ENCODE results near the gene DPPA2.

DPPA2 gene

DNA sequence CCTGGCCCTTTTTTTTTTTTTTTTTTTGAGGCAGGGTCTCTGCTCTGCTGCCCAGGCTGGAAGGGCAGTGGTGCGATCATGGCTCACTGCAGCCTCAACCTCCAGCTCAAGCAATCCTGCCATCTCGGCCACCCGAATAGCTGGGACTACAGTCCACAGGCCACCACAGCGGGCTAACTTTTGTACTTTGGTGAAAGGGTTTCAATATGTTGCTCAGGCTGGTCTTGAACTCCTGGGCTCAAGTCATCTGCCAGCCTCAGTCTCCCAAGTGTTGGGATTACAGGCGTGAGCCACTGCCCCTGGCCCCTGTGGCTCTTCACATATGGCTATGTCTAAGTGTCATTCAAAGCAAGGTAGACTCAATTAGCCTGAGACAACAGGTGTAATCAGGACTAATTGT, 8.8 kb upstream of the DPPA2 start:
- DNase-seq, result no peak

DNA sequence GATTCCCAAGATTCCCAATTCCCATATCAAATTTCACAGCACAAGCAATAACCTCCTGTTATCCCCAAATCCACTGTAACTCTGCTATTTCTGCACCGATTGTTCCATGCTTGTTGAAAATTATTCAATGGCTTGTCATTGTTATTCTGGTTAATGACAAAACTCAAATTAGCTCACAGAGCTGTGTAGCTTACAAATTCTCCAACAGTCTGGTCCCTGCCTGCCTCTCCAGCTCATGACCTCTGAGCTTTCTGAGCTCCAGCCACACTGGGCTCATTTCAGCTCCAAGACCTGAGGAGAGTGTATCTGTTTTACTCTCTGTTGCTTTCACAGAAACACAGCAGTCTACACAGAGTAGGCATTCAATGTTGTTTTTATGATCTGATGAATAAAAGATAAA, 3.3 kb downstream of the DPPA2 start:
- no peak for DNase-seq

DNA sequence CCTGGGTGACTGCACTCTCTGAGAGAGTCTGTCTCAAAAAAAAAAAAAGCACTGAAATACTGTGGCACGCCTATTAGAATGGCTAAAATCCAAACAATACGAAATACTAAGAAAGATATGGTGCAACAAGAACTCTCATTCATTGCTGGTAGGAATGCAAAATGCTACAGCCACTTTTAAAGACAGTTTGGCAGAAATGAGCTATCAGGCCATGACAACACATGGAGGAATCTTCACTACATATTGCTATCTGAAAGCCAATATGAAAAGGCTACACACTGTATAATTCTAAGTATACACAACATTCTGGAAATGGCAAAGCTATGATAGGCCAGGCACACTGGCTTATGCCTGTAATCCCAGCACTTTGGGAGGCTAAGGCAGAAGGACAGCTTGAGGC, 18.8 kb downstream of the DPPA2 start:
- DNase-seq, result no peak

DNA sequence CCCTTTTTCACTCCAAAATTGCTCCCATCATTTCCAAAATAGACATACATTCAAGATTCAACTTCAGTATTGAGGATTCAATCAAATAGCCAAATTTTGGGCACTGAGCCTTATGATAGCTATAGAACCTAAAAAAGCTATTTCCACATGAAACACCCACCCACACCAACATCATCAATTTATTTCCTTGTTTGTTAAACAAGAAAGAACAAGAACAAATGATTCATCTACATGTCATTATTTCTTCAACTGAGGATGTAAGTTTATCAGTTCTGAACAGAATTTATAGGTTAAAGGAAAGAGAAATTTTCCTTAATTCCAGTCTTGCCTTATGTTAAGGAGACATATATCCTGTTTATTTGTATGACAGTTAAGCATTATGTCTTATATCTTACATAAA, 32.2 kb downstream of the DPPA2 start:
- DNase-seq, result no peak

DNA sequence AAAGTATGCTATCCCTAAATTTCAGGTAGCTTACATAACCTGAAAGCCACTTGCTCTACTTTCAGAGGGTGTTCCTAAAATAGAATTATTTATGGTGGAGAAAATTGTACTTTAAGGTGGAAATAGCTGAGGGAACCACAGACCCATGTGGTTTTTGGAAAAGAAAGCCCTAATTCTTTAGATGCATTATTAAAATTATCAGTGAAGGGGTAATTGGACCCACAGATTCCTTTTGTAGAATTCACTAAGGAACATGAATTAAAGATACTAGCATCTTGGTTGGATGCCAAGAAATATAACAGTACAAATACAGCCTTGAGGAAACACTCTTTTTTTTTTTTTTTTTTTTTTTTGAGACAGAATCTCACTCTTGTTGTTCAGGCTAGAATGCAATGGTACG, 37.8 kb downstream of the DPPA2 start:
- no peak for DNase-seq

DNA sequence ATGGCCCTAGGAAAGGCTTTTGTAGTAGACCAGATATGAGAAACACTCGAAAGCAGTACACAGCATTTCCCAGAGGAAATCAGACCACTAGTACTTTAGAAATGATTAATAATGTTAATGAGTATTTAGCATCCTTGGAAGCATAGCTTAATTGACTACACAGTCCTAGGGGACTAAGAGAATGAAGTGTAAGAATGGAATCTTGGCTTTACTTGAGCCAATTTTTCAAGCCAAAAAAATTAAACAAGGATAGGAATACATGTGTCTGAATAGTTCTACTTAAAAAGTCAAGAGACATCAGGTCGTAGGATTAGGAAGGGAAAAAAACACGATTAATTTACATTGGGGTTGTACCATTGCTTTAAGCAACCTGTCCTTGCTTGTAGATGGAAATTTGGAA, 38.2 kb downstream of the DPPA2 start:
- no peak for DNase-seq

DNA sequence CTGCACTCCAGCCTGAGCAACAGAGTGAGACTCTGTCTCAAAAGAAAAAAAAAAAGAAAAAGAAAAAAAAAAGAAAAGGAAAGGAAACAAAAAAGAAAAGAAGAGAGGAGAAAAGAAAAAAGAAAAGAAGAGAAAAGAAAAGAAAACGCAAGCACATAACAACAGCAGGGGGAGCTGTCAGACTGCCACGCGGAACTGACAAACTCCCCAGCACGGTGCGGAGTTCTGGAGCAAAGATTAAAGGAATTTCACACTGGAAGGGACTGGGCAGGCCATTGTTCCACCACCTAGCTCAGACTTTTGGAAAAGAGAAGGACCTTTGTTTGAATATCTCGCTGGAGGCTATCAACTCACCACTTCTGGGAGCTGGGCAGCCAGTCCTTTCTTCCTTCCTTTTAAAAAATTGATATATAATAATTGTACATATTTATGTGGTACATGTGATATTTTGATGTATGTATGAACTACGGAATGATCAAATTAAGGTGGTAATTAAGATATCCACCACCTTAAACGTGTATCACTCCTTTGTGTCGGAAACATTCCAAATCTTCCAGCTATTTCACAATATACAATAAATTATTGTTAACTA, 40.5 kb downstream of the DPPA2 start:
- no peak for DNase-seq

DNA sequence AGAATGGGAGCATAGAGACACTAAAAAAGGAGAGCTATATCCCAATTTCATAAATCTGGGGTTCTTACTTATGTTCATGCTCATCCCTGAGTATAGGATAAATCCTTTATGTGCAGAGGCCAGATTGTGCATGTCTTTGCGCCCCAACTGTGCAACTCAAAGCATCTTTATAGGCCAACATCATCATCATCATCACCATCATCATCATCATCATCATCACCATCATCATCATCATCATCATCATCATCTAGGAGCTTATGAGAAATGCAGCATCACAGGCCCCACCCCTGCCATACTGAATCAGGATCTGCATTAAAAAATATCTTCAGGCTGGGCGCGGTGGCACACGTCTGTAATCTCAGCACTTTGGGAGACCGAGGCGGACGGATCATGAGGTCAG, 45.5 kb downstream of the DPPA2 start:
- no peak for DNase-seq

DNA sequence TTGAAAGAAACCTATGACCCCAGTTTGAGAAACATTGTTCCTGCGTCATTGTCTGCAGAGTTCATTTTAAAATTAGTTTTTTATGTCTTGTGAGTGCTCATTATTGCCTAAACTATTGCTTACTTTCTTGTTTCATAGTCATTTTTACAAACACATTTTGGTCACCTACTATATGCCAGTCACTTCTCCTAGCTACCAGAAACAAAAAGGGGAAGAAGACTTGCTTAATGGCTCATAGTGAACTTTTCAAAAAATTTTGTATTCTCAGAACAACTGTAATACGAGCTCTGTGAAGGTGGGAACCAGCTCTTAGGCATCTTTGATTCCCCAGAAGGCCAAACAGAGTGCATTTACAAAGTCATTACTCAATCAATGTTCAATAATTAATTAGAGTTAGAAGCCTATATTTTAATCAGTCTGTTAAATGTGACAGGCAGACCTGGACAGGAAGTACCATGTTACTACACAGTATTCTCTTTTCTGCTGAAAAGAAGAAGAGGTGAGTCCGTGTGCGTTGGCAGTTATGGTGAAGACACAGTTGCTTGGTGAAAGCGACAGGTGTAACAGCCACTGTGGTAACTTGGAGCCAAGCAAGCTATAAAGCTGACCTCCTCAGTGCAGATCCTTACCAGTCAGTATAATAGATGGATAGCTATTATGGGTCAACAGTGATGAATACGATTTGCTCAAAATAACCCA, 46.6 kb downstream of the DPPA2 start:
- DNase-seq, result no peak

DNA sequence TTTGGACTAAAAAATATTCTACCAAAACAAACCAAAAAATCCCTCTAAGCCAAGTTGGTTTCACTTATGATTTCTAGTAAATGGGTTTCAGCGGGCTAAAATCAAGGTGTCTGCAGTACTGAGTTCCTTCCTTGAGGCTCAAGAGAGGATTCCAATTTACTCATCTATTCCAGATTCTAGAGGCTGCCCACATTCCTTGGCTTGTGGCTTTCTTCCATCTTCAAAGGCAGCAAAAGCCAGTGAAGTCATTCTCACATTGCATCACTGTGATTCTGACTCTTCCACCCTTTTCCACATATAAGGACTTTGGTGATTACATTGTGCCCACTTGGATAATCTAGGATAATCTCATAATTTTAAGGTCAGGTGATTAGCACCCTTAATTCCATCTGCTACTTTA, 48.1 kb downstream of the DPPA2 start:
- no peak for DNase-seq

DNA sequence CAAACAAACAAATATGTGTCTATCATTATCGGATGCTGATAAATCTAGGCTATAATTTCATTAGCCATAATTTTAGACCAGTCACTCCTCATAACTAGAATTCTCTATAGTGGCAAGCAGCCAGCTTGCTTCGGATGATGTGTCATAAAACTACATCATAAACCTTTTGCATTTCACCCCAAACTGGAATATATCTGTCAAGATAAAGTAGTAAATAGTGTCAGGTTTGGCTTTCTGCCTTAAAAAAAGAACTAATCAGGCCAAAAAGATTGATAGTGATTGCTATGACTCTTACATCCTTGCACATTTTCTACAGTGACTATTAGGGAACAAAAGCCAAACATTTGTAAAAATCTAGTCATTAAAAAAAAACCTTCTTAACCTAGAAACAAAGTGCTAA, 51.0 kb downstream of the DPPA2 start:
- DNase-seq, result no peak

DNA sequence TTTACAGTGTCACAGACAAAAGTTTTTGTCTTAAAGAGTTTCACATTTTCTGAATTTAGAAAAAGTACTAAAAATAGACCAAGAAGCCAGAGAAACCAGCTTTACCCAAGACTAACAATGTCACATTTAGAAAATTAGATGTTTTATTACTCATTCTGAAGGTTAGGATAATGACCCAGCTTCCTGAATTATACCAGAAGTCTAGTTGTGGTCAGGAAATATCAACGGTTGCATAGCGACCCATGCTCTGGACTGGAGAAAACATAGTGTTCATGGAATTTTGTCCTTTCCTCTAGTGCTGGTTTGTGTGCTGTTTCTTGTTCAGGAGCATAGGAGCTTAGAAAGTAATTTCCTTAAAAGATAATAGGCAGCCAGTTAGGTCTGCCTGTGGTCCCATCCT, 59.0 kb downstream of the DPPA2 start:
- no peak for DNase-seq

DNA sequence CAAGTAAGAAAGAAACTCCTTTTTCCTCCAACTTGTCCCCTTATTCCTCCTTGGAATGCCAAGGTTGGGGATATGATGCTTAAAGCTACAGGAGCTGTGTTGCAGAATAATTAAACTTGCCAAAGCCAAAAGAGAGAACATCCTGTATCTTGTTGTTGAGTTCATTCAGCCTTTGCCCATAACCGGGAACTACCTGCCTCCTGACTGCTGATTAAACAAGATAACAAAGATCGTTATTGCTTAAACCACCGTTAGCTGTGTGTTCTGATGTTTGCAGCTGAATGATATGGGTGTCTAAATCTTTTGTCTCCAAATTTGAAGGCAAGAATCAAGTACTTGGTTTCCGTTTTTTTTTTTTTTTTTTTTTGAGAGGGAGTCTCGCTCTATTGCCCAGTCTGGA, 61.5 kb downstream of the DPPA2 start:
- DNase-seq, result no peak

DNA sequence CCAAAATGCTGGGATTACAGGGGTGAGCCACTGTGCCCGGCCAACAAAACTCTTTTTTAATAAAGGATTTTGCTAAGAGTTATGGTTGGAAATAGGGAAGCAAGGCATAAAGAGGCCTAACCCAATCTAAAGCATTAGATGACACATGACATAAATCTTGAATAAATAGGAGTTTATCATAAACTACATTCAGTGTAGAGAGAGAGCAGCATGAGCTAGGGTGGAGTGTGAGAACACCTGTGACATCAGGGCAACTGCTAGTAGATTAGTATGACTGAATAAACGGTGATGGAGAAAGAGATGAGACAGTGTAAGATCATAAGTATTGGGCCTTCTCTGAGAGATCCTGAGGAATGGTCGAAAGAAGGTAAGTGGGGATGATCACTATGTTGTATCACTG, 63.7 kb downstream of the DPPA2 start:
- no peak for DNase-seq

Measured in NCI-H2107 (cell line).